Esophagus muscularis mucosa (tissue), 4 donors: ENCODE measurements around the gene CABLES1. TPM values are rescaled to one million over a fixed set of nuclear protein-coding genes. Genes with fewer than 3 reads are reported as not detected.

Source experiments
- DNase-seq: peaks from one replicate; pipeline ENCODE4 v3.0.0-alpha.2; 2017; ENCODE audit errors: extremely low spot score
- H3K27ac ChIP-seq, 4 donors: fragments of 200-600 bp; sonication (generic); replicated peaks in 1 of 4; 1 replicate in 3 of 4; 2 replicates in 1 of 4; pipeline ENCODE4 v1.5.1; 2016 to 2019; ENCODE audit warnings: mild to moderate bottlenecking in 1 of 4
- H3K27me3 ChIP-seq, 4 donors: fragments of 200-600 bp; sonication (generic); one replicate each; pipeline versions ENCODE4 v1.5.1 to v1.6.0; 2016 to 2019
- H3K36me3 ChIP-seq, 4 donors: fragments of 200-600 bp; sonication (generic); one replicate each; pipeline ENCODE4 v1.5.1; 2016 to 2019
- H3K4me1 ChIP-seq, 4 donors: fragments of 200-600 bp; sonication (generic); one replicate each; pipeline ENCODE4 v1.5.1; 2016 to 2019
- H3K4me3 ChIP-seq, 4 donors: fragments of 200-600 bp; sonication (generic); 1 replicate in 2 of 4; 2 replicates in 2 of 4; pipeline ENCODE4 v1.5.1; 2016 to 2019; ENCODE audit warnings: mild to moderate bottlenecking in 4 of 4, moderate library complexity in 1 of 4
- H3K9me3 ChIP-seq, 4 donors: fragments of 200-600 bp; sonication (generic); 1 replicate in 3 of 4; 2 replicates in 1 of 4; pipeline ENCODE4 v1.5.1; 2016 to 2019
- EP300 ChIP-seq: sonication (generic); formaldehyde crosslinking; IDR thresholded peaks from one replicate; pipeline ENCODE4 v1.6.1; 2017; ENCODE audit warnings: antibody characterized with exemption
- POLR2A ChIP-seq: fragments of 450-650 bp; IDR thresholded peaks from one replicate; pipeline ENCODE4 v1.6.1; 2017; ENCODE audit warnings: antibody characterized with exemption, moderate library complexity, mild to moderate bottlenecking, low read depth
- POLR2AphosphoS5 ChIP-seq, 2 donors: sonication (generic); formaldehyde crosslinking; IDR thresholded peaks; one replicate each; pipeline ENCODE4 v1.6.1; 2017; ENCODE audit warnings: antibody characterized with exemption in 2 of 2
- WGBS: methylation state at CpG from one replicate; pipeline ENCODE4 v1.1.5; 2018; 5-methylcytosine and 5-hydroxymethylcytosine counted together
- intact Hi-C: fragments of 100-400 bp; cut with DNase I; formaldehyde crosslinking; loops from one replicate; pipeline ENCODE4 v1.15.1; 2023
- total RNA-seq, 4 donors: library from RNA; depleted of rRNA; stranded (reverse); fragments of >200 nt; gene quantifications; one replicate each; pipeline versions ENCODE4 v1.1.0 to v1.2.1, GENCODE V29; 2016
- TF ChIP-seq, protein P1 (sequence below), 3 experiments: fragments of 200-600 bp in 2 of 3; fragments of 450-650 bp in 1 of 3; sonication (generic) in 2 of 3; IDR thresholded peaks; one replicate each; pipeline ENCODE4 v1.5.1; 2017 to 2019; ENCODE audit warnings: antibody characterized with exemption in 3 of 3, mild to moderate bottlenecking in 2 of 3, moderate library complexity in 1 of 3

Gene CABLES1
- total RNA-seq, 4 donors from 2014 or later: 3.8 to 8.3 (median 6.4) TPM

DNA sequence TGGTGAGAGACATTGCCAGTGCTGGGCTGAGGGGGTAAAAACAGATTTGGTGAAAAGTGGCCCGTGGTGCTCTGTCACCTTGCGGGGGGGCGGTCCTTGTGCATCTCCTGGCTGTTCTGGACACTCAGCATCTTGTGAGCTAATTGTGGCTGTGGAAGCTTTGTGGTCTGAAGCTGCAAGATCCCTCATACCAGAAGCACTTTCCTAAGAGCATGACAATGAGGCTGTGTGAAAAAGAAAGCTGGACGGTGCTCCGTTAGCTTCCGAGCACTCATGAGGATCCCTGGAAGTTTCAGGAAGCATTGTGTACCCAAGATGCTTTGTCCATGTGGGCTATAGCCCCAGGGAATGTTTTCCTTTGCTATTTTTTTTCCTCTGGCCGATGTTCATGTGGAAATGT lies 74.5 kb downstream of the CABLES1 start:
- 78% methylated on average over 7 of the region's 7 CpGs for WGBS
- no peak for DNase-seq
- H3K4me3 ChIP-seq: no peak overlapping the region
- intact Hi-C loops: no loop called here
- peaks cover 0 to 11% (median 5%) of the 10 kb centered on the region in 4 donors for H3K9me3 ChIP-seq
- TF ChIP-seq POLR2A (no peak), POLR2AphosphoS5 (IDR thresholded peaks at IDR 0.05) (no peak), EP300 (no peak)
- TF ChIP-seq, protein P1, sequence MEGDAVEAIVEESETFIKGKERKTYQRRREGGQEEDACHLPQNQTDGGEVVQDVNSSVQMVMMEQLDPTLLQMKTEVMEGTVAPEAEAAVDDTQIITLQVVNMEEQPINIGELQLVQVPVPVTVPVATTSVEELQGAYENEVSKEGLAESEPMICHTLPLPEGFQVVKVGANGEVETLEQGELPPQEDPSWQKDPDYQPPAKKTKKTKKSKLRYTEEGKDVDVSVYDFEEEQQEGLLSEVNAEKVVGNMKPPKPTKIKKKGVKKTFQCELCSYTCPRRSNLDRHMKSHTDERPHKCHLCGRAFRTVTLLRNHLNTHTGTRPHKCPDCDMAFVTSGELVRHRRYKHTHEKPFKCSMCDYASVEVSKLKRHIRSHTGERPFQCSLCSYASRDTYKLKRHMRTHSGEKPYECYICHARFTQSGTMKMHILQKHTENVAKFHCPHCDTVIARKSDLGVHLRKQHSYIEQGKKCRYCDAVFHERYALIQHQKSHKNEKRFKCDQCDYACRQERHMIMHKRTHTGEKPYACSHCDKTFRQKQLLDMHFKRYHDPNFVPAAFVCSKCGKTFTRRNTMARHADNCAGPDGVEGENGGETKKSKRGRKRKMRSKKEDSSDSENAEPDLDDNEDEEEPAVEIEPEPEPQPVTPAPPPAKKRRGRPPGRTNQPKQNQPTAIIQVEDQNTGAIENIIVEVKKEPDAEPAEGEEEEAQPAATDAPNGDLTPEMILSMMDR (IDR thresholded peaks at IDR 0.05): no peak
- H3K4me1 ChIP-seq: peaks cover 0 to 15% (median 0%) of the 10 kb centered on the region in 4 donors
- H3K36me3 ChIP-seq: no peaks in the 10 kb centered on the region
- H3K27me3 ChIP-seq: no peaks in the 10 kb centered on the region
- no peak overlapping the region for H3K27ac ChIP-seq

DNA sequence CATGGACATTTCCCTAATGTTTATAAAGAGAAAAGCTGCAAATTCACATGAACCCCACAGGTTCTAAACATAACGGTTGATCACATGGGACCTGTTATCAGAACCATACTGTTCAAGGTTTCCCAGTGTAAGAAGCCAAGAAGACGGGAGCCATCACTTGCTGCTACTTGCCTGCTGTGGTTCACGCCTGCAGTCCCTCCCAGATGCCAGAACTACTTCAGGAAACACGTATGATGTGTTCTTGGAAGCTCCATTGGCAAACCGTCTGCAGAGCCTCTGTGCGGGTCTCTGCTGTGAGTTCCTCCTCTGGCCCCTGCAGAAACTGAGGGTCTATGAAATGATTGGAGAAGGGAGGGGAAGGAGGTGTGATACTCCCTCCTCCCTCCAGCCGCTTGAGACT lies 75.2 kb downstream of the CABLES1 start:
- WGBS: 93% methylated on average over 3 of the region's 7 CpGs
- TF ChIP-seq, protein P1 (IDR thresholded peaks at IDR 0.05): no peak
- no peak for TF ChIP-seq POLR2AphosphoS5 (IDR thresholded peaks at IDR 0.05)
- intact Hi-C loops: no loop called here
- no peak for DNase-seq
- no peak overlapping the region for H3K27ac ChIP-seq
- no peak overlapping the region for H3K4me3 ChIP-seq
- H3K4me1 ChIP-seq: peaks cover 0 to 15% (median 0%) of the 10 kb centered on the region in 4 donors
- no peaks in the 10 kb centered on the region for H3K27me3 ChIP-seq
- H3K36me3 ChIP-seq: no peaks in the 10 kb centered on the region
- H3K9me3 ChIP-seq: peaks cover 0 to 11% (median 5%) of the 10 kb centered on the region in 4 donors

DNA sequence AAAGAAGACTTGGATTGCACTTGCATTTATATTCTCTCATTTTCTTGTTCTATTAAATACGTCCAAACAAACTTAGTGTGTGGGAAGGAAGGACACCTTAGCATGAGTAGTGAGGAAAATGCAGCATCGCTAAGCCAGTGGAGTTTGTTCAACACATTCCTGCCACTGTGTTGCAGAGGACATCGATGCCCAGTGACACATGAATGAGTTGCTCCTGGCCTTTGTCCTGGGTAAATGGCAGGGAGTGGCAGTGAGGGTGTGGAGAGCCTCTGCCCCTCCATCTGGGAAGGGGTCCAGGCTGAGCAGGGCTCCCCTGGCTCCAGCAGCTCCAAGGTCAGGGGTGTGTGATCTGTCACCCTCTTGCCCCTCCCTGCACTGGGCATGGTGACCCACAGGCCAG lies 75.9 kb downstream of the CABLES1 start:
- Histone ChIP-seq H3K27ac (no peak overlapping the region), H3K4me3 (no peak overlapping the region), H3K9me3 (peaks cover 0 to 11% (median 5%) of the 10 kb centered on the region in 4 donors), H3K36me3 (no peaks in the 10 kb centered on the region), H3K27me3 (no peaks in the 10 kb centered on the region), H3K4me1 (peaks cover 0 to 15% (median 0%) of the 10 kb centered on the region in 4 donors)
- no peak for DNase-seq
- WGBS: 87% methylated on average over 3 of the region's 3 CpGs
- TF ChIP-seq, protein P1 (IDR thresholded peaks at IDR 0.05): no peak
- TF ChIP-seq POLR2AphosphoS5 (IDR thresholded peaks at IDR 0.05) (no peak), POLR2A (no peak), EP300 (no peak)
- intact Hi-C loops: no loop called here

DNA sequence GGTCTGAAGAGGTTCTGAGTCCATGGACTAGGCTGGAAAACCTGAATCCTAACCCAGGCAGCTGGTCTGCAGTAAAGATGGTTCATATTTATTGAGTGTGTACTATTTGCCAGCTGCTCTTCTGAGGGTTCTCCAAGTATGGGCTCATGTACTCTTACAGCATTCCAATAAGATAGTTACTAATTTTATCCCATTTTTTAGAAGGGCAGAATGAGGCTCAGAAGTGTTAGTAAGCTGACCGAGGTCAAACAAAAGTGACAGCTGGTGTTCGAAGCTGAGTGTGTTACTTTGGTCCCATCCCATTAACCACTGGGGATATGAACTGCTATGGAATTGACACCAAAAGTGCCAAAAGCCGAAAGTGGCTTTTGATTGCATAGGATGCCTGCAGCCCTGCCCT lies 76.9 kb downstream of the CABLES1 start:
- H3K27ac ChIP-seq: no peak overlapping the region
- intact Hi-C loops: no loop called here
- H3K4me1 ChIP-seq: peaks cover 0 to 15% (median 0%) of the 10 kb centered on the region in 4 donors
- TF ChIP-seq POLR2AphosphoS5 (IDR thresholded peaks at IDR 0.05): no peak
- TF ChIP-seq, protein P1 (IDR thresholded peaks at IDR 0.05): no peak
- TF ChIP-seq POLR2A: no peak
- no peak for DNase-seq
- no peaks in the 10 kb centered on the region for H3K27me3 ChIP-seq
- peaks cover 0 to 11% (median 5%) of the 10 kb centered on the region in 4 donors for H3K9me3 ChIP-seq
- no peak overlapping the region for H3K4me3 ChIP-seq
- H3K36me3 ChIP-seq: no peaks in the 10 kb centered on the region
- 91% methylated on average over 3 of the region's 3 CpGs for WGBS

DNA sequence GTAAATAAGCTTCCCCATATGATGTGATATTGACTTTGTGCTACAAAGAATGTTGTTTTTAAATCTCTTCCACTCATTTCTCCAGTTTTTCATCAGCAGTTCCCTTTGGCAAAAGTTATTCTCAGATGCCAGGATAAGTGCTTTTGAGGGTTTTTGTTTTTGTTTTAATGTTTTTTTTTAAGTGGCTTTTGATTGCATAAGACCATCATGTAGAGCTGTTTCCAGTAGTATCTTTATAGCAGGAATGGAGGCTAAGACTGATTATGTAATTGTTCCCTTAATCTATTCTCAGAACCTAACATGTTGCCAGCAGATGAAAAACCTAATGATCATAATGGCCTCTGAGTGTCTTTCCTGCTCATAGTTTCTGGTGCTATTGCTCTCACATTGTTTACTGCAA lies 77.9 kb downstream of the CABLES1 start:
- Histone ChIP-seq H3K4me3 (no peak overlapping the region), H3K27me3 (no peaks in the 10 kb centered on the region), H3K36me3 (no peaks in the 10 kb centered on the region), H3K4me1 (peaks cover 0 to 15% (median 0%) of the 10 kb centered on the region in 4 donors), H3K9me3 (peaks cover 0 to 8% (median 4%) of the 10 kb centered on the region in 4 donors), H3K27ac (no peak overlapping the region)
- intact Hi-C loops: no loop called here
- DNase-seq: no peak
- TF ChIP-seq POLR2A (no peak), POLR2AphosphoS5 (IDR thresholded peaks at IDR 0.05) (no peak), EP300 (no peak)
- TF ChIP-seq, protein P1 (IDR thresholded peaks at IDR 0.05): no peak
